Fibroblast of villous mesenchyme (primary cell): ENCODE measurements around the gene NEK6. TPM values are rescaled to one million over a fixed set of nuclear protein-coding genes. Genes with fewer than 3 reads are reported as not detected.

Source experiments
- DNase-seq: peaks from one replicate; pipeline ENCODE4 v3.0.0-alpha.2; 2010; ENCODE audit warnings: low read depth
- H3K4me3 ChIP-seq: 2 replicates; pipeline ENCODE4 v1.5.1; 2011; ENCODE audit warnings: low read depth, mild to moderate bottlenecking, low read length
- CTCF ChIP-seq: IDR thresholded peaks from 2 replicates; pipeline ENCODE4 v1.5.1; 2012; ENCODE audit warnings: low read depth, mild to moderate bottlenecking, low read length; ENCODE audit not compliant: insufficient read depth
- total RNA-seq: library from RNA; depleted of rRNA; stranded (reverse); fragments of >200 nt; gene quantifications from 2 replicates; pipeline ENCODE4 v1.2.3, GENCODE V29; 2012

The NEK6 gene
- total RNA-seq, 1 donor, result 41.9 TPM

- no peak for DNase-seq
- TF ChIP-seq CTCF, result no peak
- no peak overlapping the region for H3K4me3 ChIP-seq
Observed at GRCh38 chr9:124254261-124254682, 3.5 kb upstream of the NEK6 start.

GRCh38 chr9:124255222-124255621, 2.5 kb upstream of the NEK6 start:
- no peak for TF ChIP-seq CTCF
- H3K4me3 ChIP-seq, result no peak overlapping the region
- DNase-seq, result no peak

- DNase-seq, result peak; percentile 83
- no peak overlapping the region for H3K4me3 ChIP-seq
- no peak for TF ChIP-seq CTCF
Observed at GRCh38 chr9:124256517-124257069, 1.2 kb upstream of the NEK6 start.

- no peak for TF ChIP-seq CTCF
- DNase-seq, result no peak
Observed at GRCh38 chr9:124257070-124257843, 492 bp upstream of the NEK6 start.

GRCh38 chr9:124258607-124259157, 933 bp downstream of the NEK6 start:
- peak overlapping the region; percentile 82 for H3K4me3 ChIP-seq
- no peak for TF ChIP-seq CTCF
- no peak for DNase-seq

More at GRCh38 chr9:124257070-124257843, 492 bp upstream of the NEK6 start:
- peak overlapping the region; percentile 82 for H3K4me3 ChIP-seq

GRCh38 chr9:124259158-124259808, 1.5 kb downstream of the NEK6 start:
- TF ChIP-seq CTCF, result no peak
- DNase-seq, result peak; percentile 95
- peak overlapping the region; percentile 82 for H3K4me3 ChIP-seq
